Aortic smooth muscle cell (primary cell): ENCODE measurements around the gene RFC3. TPM values are rescaled to one million over a fixed set of nuclear protein-coding genes. Genes with fewer than 3 reads are reported as not detected.

Experiments
- total RNA-seq: library from RNA; depleted of rRNA; stranded (reverse); fragments of >200 nt; gene quantifications from 2 replicates; pipeline ENCODE4 v1.2.3, GENCODE V29; 2014

RFC3 gene
- total RNA-seq = 9.5 and 13.3 TPM in 2 replicates

GRCh38 chr13:33817901-33818706 is at the start of gene RFC3:
Gene RFC3 (plus strand): TSS chr13:33818149. CDS start chr13:33818179, 30 bp downstream.

